ENCODE measurements around the gene GNAT1.

The GNAT1 gene

DNA sequence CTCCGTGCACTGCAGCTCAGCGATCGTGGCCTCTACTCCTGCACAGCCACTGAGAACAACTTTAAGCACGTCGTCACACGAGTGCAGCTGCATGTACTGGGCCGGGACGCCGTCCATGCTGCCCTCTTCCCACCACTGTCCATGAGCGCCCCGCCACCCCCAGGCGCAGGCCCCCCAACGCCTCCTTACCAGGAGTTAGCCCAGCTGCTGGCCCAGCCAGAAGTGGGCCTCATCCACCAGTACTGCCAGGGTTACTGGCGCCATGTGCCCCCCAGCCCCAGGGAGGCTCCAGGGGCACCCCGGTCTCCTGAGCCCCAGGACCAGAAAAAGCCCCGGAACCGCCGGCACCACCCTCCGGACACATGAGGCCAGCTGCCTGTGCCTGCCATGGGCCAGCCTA is 3.7 kb upstream of the GNAT1 start:
- no peak overlapping the region for H3K4me3 ChIP-seq (ENCODE audit: low read depth, low read length)
- no peak for TF ChIP-seq CTCF (IDR thresholded peaks at IDR 0.05; ENCODE audit: borderline replicate concordance, insufficient read depth, low read depth, low read length)

GRCh38 chr3:50189274-50189673 is 2.1 kb upstream of the GNAT1 start:
- peak; percentile 67 for TF ChIP-seq CTCF (IDR thresholded peaks at IDR 0.05; ENCODE audit: borderline replicate concordance, insufficient read depth, low read depth, low read length)
- H3K4me3 ChIP-seq (ENCODE audit: low read depth, low read length): no peak overlapping the region

DNA sequence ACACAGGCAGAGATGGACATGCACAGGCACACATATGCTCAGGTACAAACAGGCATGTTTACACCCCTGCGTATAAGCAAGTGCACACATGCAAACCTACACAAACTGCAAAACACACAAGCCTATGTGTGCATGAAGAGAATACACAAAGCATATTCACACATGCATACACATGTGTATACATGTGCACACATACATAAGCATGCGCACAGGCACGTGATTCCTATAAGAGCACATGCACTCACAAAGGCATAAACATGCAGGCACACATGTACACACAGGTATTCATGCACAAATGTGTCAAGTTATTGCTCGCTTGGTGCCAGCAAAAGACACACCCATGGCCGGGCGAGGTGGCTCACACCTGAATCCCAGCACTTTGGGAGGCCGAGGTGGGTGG is 1.4 kb upstream of the GNAT1 start:
- no peak overlapping the region for H3K4me3 ChIP-seq (ENCODE audit: low read depth, low read length)
- no peak for TF ChIP-seq CTCF (IDR thresholded peaks at IDR 0.05; ENCODE audit: borderline replicate concordance, insufficient read depth, low read depth, low read length)

- no peak overlapping the region for H3K4me3 ChIP-seq (ENCODE audit: low read depth, low read length)
- no peak for TF ChIP-seq CTCF (IDR thresholded peaks at IDR 0.05; ENCODE audit: borderline replicate concordance, insufficient read depth, low read depth, low read length)
Measured at GRCh38 chr3:50192124-50192523, 714 bp downstream of the GNAT1 start.

GRCh38 chr3:50192689-50193141 is 1.3 kb downstream of the GNAT1 start:
- no peak overlapping the region for H3K4me3 ChIP-seq (ENCODE audit: low read depth, low read length)
- peak; percentile 87 for TF ChIP-seq CTCF (IDR thresholded peaks at IDR 0.05; ENCODE audit: borderline replicate concordance, insufficient read depth, low read depth, low read length)

- TF ChIP-seq CTCF (IDR thresholded peaks at IDR 0.05; ENCODE audit: borderline replicate concordance, insufficient read depth, low read depth, low read length): no peak
Measured at GRCh38 chr3:50193286-50193685, 1.9 kb downstream of the GNAT1 start.

DNA sequence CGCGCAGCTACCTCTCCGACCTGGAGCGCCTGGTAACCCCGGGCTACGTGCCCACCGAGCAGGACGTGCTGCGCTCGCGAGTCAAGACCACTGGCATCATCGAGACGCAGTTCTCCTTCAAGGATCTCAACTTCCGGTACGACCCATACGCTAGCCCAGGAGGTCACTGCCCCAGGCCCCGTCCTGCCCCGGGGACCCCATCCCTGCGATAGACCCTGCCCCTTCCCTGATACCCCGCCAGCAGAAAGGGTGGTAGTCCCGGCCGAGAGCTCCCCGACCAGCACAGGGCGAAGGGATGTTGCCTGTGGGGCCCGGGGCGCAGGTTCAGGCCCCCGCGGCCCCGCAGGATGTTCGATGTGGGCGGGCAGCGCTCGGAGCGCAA is 2.3 kb downstream of the GNAT1 start:
- no peak for TF ChIP-seq CTCF (IDR thresholded peaks at IDR 0.05; ENCODE audit: borderline replicate concordance, insufficient read depth, low read depth, low read length)
- H3K4me3 ChIP-seq (ENCODE audit: low read depth, low read length): no peak overlapping the region

More at GRCh38 chr3:50193286-50193685, 1.9 kb downstream of the GNAT1 start:
- H3K4me3 ChIP-seq (ENCODE audit: low read depth, low read length): no peak overlapping the region

Data from GM12875 (cell line).